ENCODE data around the gene LYSET. TPM values are rescaled to one million over a fixed set of nuclear protein-coding genes. Genes with fewer than 3 reads are reported as not detected.

LYSET gene
- total RNA-seq, 1 donor from 2014 or later: 13.6 TPM

GRCh38 chr14:93201155-93201704, 16.1 kb downstream of the LYSET start:
- no peak overlapping the region for H3K27ac Mint-ChIP-seq (ENCODE audit: unreplicated experiment)
- H3K36me3 Mint-ChIP-seq (ENCODE audit: low read depth, unreplicated experiment): peaks cover 3% of the 10 kb centered on the region
- H3K4me1 Mint-ChIP-seq (ENCODE audit: unreplicated experiment): peaks cover 16% of the 10 kb centered on the region
- no peak for DNase-seq (ENCODE audit: low spot score)
- TF ChIP-seq CTCF (IDR thresholded peaks at IDR 0.05; ENCODE audit: unreplicated experiment): no peak
- H3K9me3 Mint-ChIP-seq (ENCODE audit: unreplicated experiment): no peaks in the 10 kb centered on the region
- H3K4me3 Mint-ChIP-seq (ENCODE audit: unreplicated experiment): no peak overlapping the region
- peaks cover 2% of the 10 kb centered on the region for H3K27me3 Mint-ChIP-seq (ENCODE audit: unreplicated experiment)

GRCh38 chr14:93206793-93207467, 21.8 kb downstream of the LYSET start, which contains the start of the genes GON7 and UBR7:
GON7 (minus strand) TSS chr14:93207065; CDS start chr14:93207037, 28 bp downstream.
UBR7 (plus strand) TSS chr14:93207256; CDS start chr14:93207292, 36 bp downstream.
- Mint-ChIP-seq H3K36me3 (ENCODE audit: low read depth, unreplicated experiment) (peaks cover 3% of the 10 kb centered on the region), H3K4me3 (ENCODE audit: unreplicated experiment) (peak within 1 kb of the TSS; percentile 91), H3K9me3 (ENCODE audit: unreplicated experiment) (no peaks in the 10 kb centered on the region), H3K27me3 (ENCODE audit: unreplicated experiment) (peaks cover 2% of the 10 kb centered on the region), H3K4me1 (ENCODE audit: unreplicated experiment) (peaks cover 21% of the 10 kb centered on the region), H3K27ac (ENCODE audit: unreplicated experiment) (peak within 1 kb of the TSS; percentile 99)
- peak; percentile 97 for DNase-seq (ENCODE audit: low spot score)
- peak; percentile 16 for TF ChIP-seq CTCF (IDR thresholded peaks at IDR 0.05; ENCODE audit: unreplicated experiment)

- no peak for TF ChIP-seq CTCF (IDR thresholded peaks at IDR 0.05; ENCODE audit: unreplicated experiment)
- Mint-ChIP-seq H3K36me3 (ENCODE audit: low read depth, unreplicated experiment) (peaks cover 3% of the 10 kb centered on the region), H3K4me1 (ENCODE audit: unreplicated experiment) (peaks cover 21% of the 10 kb centered on the region), H3K27ac (ENCODE audit: unreplicated experiment) (peak overlapping the region; percentile 91), H3K9me3 (ENCODE audit: unreplicated experiment) (no peaks in the 10 kb centered on the region), H3K4me3 (ENCODE audit: unreplicated experiment) (peak overlapping the region; percentile 91), H3K27me3 (ENCODE audit: unreplicated experiment) (peaks cover 2% of the 10 kb centered on the region)
- DNase-seq (ENCODE audit: low spot score): peak; percentile 66
Measured at GRCh38 chr14:93207468-93208308, 22.6 kb downstream of the LYSET start.

- TF ChIP-seq CTCF (IDR thresholded peaks at IDR 0.05; ENCODE audit: unreplicated experiment): no peak
- no peak overlapping the region for H3K27ac Mint-ChIP-seq (ENCODE audit: unreplicated experiment)
- no peak for DNase-seq (ENCODE audit: low spot score)
- peaks cover 7% of the 10 kb centered on the region for H3K36me3 Mint-ChIP-seq (ENCODE audit: low read depth, unreplicated experiment)
- no peak overlapping the region for H3K4me3 Mint-ChIP-seq (ENCODE audit: unreplicated experiment)
- H3K27me3 Mint-ChIP-seq (ENCODE audit: unreplicated experiment): no peaks in the 10 kb centered on the region
- no peaks in the 10 kb centered on the region for H3K9me3 Mint-ChIP-seq (ENCODE audit: unreplicated experiment)
- peaks cover 4% of the 10 kb centered on the region for H3K4me1 Mint-ChIP-seq (ENCODE audit: unreplicated experiment)
Measured at GRCh38 chr14:93212432-93212831, 27.3 kb downstream of the LYSET start.

All from endothelial cell (in vitro differentiated cells).